ENCODE measurements around the gene BABAM2.

- TF ChIP-seq CTCF (IDR thresholded peaks at IDR 0.05; ENCODE audit: insufficient read depth, low read length, poor library complexity, severe bottlenecking), result no peak
- no peak for TF ChIP-seq EZH2phosphoT487 (conservative IDR thresholded peaks at IDR 0.05; ENCODE audit: low read length)
Measured at GRCh38 chr2:28333606-28334526, 443.3 kb downstream of the BABAM2 start.

Data from SU-DHL-6 (cell line).